GM19043 (cell line): Measurements from ENCODE around the gene MAN2B2.

Source experiments
- ATAC-seq: cut with Tn5 transposase; IDR thresholded peaks from one replicate; pipeline ENCODE4 v1.9.1; 2021; ENCODE audit warnings: low read depth; ENCODE audit not compliant: unreplicated experiment

Gene MAN2B2

GRCh38 chr4:6542951-6543350, 32.0 kb upstream of the MAN2B2 start:
- ATAC-seq, result no peak

GRCh38 chr4:6546091-6546490, 28.9 kb upstream of the MAN2B2 start:
- no peak for ATAC-seq

GRCh38 chr4:6546681-6547447, 28.1 kb upstream of the MAN2B2 start:
- ATAC-seq, result no peak

- no peak for ATAC-seq
These were observed 26.6 kb upstream of the MAN2B2 start for GRCh38 chr4:6548201-6548881.

- ATAC-seq, result no peak
These were observed 26.1 kb upstream of the MAN2B2 start for GRCh38 chr4:6548882-6549230.

GRCh38 chr4:6549445-6549844, 25.5 kb upstream of the MAN2B2 start:
- no peak for ATAC-seq

GRCh38 chr4:6549890-6550620, 24.9 kb upstream of the MAN2B2 start:
- ATAC-seq, result no peak

GRCh38 chr4:6550821-6551220, 24.2 kb upstream of the MAN2B2 start:
- ATAC-seq, result no peak

GRCh38 chr4:6551660-6552059, 23.3 kb upstream of the MAN2B2 start:
- no peak for ATAC-seq

GRCh38 chr4:6555519-6555918, 19.5 kb upstream of the MAN2B2 start:
- ATAC-seq, result no peak

- ATAC-seq, result no peak
These were observed 18.7 kb upstream of the MAN2B2 start for GRCh38 chr4:6556263-6556662.

- no peak for ATAC-seq
These were observed 17.8 kb upstream of the MAN2B2 start for GRCh38 chr4:6557185-6557584.

GRCh38 chr4:6557856-6558255, 17.1 kb upstream of the MAN2B2 start:
- ATAC-seq, result no peak

GRCh38 chr4:6560416-6561172, 14.4 kb upstream of the MAN2B2 start:
- no peak for ATAC-seq

- ATAC-seq, result no peak
These were observed 13.8 kb upstream of the MAN2B2 start for GRCh38 chr4:6561173-6561516.

GRCh38 chr4:6561706-6562371, 13.2 kb upstream of the MAN2B2 start:
- ATAC-seq, result no peak

- ATAC-seq, result no peak
These were observed 11.8 kb upstream of the MAN2B2 start for GRCh38 chr4:6562931-6563901.

GRCh38 chr4:6563935-6564645, 10.9 kb upstream of the MAN2B2 start:
- ATAC-seq, result no peak
